Panc1 (cell line): ENCODE results near the gene TECR. TPM values are rescaled to one million over a fixed set of nuclear protein-coding genes. Genes with fewer than 3 reads are reported as not detected.

Experiments used
- ATAC-seq: fragments of 200-7000 bp; cut with Tn5 transposase; 2 replicates; pipeline ENCODE4 v1.9.1; 2020; ENCODE audit warnings: mild to moderate bottlenecking, moderate library complexity
- BruUV-seq: library from RNA; stranded (reverse); fragments of 400-500 nt; replicated peaks from 2 replicates; lab custom pipeline; 2021; lab: Mats Ljungman, UMichigan
- CTCF ChIA-PET: fragments of 300-600 bp; sonication (Branson Sonifier 250); formaldehyde crosslinking; loops from one replicate; lab custom pipeline; 2022; ENCODE audit warnings: antibody characterized with exemption; lab: Charles Lee
- POLR2A ChIA-PET: fragments of 300-600 bp; sonication (Branson Sonifier 250); formaldehyde crosslinking; loops from one replicate; lab custom pipeline; 2022; ENCODE audit warnings: antibody characterized with exemption; lab: Charles Lee
- DNase-seq: peaks from one replicate; pipeline ENCODE4 v3.0.0-alpha.2; 2010; ENCODE audit warnings: low read depth, low spot score
- H3K27ac ChIP-seq: 2 replicates; pipeline ENCODE4 v1.5.1; 2011; ENCODE audit warnings: mild to moderate bottlenecking, low read length, inconsistent platforms
- H3K27me3 ChIP-seq: fragments of 200-500 bp; sonication (Bioruptor generic); 2 replicates; pipeline ENCODE4 v1.6.0; 2014; ENCODE audit warnings: low read length, inconsistent platforms; ENCODE audit not compliant: control insufficient read depth, insufficient read depth
- H3K36me3 ChIP-seq: fragments of 200-500 bp; sonication (Bioruptor generic); 2 replicates; pipeline ENCODE4 v1.5.1; 2014; ENCODE audit warnings: inconsistent platforms, mild to moderate bottlenecking, low read length, moderate library complexity; ENCODE audit not compliant: control insufficient read depth, insufficient read depth
- H3K4me1 ChIP-seq: 2 replicates; pipeline ENCODE4 v1.5.1; 2011; ENCODE audit warnings: inconsistent platforms, mild to moderate bottlenecking, low read length, moderate library complexity; ENCODE audit not compliant: control insufficient read depth, insufficient read depth
- H3K4me3 ChIP-seq, 2 experiments: 2 replicates each; pipeline ENCODE4 v1.5.1; 2011 to 2012; ENCODE audit warnings: low read depth in 2 of 2, low read length in 2 of 2, mild to moderate bottlenecking in 2 of 2, inconsistent platforms in 1 of 2, moderate library complexity in 1 of 2
- H3K9me3 ChIP-seq: fragments of 200-500 bp; sonication (Bioruptor generic); 2 replicates; pipeline ENCODE4 v1.5.1; 2014; ENCODE audit warnings: low read depth, mild to moderate bottlenecking, inconsistent platforms, low read length, moderate library complexity; ENCODE audit not compliant: control insufficient read depth, insufficient read depth
- POLR2AphosphoS5 ChIP-seq: IDR thresholded peaks from 2 replicates; pipeline ENCODE4 v1.6.1; 2012; ENCODE audit warnings: mild to moderate bottlenecking, low read depth, low read length, moderate library complexity
- SIN3A ChIP-seq: IDR thresholded peaks from 2 replicates; pipeline ENCODE4 v1.6.1; 2012; ENCODE audit warnings: low read depth, mild to moderate bottlenecking, low read length, moderate library complexity, borderline replicate concordance; ENCODE audit not compliant: insufficient read depth
- TCF7L2 ChIP-seq: IDR thresholded peaks from 2 replicates; pipeline ENCODE4 v1.6.1; 2011; ENCODE audit warnings: mild to moderate bottlenecking, low read depth, low read length, inconsistent platforms
- in situ Hi-C: cut with HindIII; loops from 2 replicates; pipeline ENCODE4 v1.10.0; 2016; ENCODE audit warnings: low sequenced_read_pairs, low pct_unique_long_range_greater_than_20kb
- intact Hi-C: fragments of 100-400 bp; cut with micrococcal nuclease; formaldehyde crosslinking; loops from one replicate; pipeline ENCODE4 v1.10.0; 2022; ENCODE audit not compliant: unreplicated experiment
- total RNA-seq: library from RNA; stranded (reverse); gene quantifications from one replicate; pipeline ENCODE4 v1.2.1, GENCODE V29; 2021; ENCODE audit not compliant: unreplicated experiment
- TF ChIP-seq, protein P1 (sequence below): fragments of 450-650 bp; IDR thresholded peaks from 2 replicates; pipeline ENCODE4 v1.5.1; 2017; ENCODE audit warnings: mild to moderate bottlenecking
- TF ChIP-seq, protein P2 (sequence below), 2 experiments: IDR thresholded peaks; 2 replicates each; pipeline ENCODE4 v1.6.1; 2011 to 2012; ENCODE audit warnings: low read depth in 2 of 2, control low read depth in 1 of 2, low read length in 1 of 2, mild to moderate bottlenecking in 1 of 2, moderate library complexity in 1 of 2; ENCODE audit not compliant: insufficient read depth in 1 of 2

Gene TECR
- total RNA-seq, 1 experiment from 2014 or later, result 233 TPM

DNA sequence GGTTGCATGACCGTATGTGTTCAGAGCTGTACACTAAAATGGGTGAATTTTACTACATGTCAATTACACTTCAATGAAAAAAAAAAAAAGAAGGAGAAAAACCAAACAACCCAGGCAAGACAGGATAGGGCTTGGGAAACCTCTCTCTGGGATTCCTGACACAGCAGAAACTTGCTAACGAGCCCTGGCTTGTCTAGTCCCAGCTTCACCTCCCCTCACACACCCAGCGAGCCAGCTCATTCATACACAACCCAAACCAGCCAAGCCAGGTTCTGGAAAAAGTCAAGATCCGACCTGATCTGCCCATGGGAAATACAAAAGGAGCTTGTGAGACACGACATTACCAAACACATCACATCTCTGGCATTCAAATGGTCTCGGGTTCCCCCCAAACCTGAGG lies 3.7 kb upstream of the TECR start:
- TF ChIP-seq, protein P1, sequence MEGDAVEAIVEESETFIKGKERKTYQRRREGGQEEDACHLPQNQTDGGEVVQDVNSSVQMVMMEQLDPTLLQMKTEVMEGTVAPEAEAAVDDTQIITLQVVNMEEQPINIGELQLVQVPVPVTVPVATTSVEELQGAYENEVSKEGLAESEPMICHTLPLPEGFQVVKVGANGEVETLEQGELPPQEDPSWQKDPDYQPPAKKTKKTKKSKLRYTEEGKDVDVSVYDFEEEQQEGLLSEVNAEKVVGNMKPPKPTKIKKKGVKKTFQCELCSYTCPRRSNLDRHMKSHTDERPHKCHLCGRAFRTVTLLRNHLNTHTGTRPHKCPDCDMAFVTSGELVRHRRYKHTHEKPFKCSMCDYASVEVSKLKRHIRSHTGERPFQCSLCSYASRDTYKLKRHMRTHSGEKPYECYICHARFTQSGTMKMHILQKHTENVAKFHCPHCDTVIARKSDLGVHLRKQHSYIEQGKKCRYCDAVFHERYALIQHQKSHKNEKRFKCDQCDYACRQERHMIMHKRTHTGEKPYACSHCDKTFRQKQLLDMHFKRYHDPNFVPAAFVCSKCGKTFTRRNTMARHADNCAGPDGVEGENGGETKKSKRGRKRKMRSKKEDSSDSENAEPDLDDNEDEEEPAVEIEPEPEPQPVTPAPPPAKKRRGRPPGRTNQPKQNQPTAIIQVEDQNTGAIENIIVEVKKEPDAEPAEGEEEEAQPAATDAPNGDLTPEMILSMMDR, result no peak
- TF ChIP-seq TCF7L2, result no peak
- TF ChIP-seq POLR2AphosphoS5, result no peak
- TF ChIP-seq SIN3A, result no peak
- in situ Hi-C loops (no loop called here), intact Hi-C loops (no loop called here)
- DNase-seq, result no peak
- H3K27ac ChIP-seq, result peak overlapping the region; percentile 76
- ChIA-PET CTCF (interaction anchor here (1.0 kb wide), 1 partner anchor 21 kb away, joined by 4 read pairs; no protein-coding TSS in a partner anchor), POLR2A (interaction anchor here (0.6 kb wide), 1 partner anchor 8 kb away, joined by 6 read pairs; no protein-coding TSS in a partner anchor)
- peaks cover 17% of the 10 kb centered on the region for H3K4me1 ChIP-seq
- H3K4me3 ChIP-seq, result no peak overlapping the region
- BruUV-seq, result no TSS peak
- H3K9me3 ChIP-seq, result no peaks in the 10 kb centered on the region
- peaks cover 5% of the 10 kb centered on the region; the same call in 1 of the 2 replicates for H3K36me3 ChIP-seq
- ATAC-seq, result no peak
- H3K27me3 ChIP-seq, result no peaks in the 10 kb centered on the region

DNA sequence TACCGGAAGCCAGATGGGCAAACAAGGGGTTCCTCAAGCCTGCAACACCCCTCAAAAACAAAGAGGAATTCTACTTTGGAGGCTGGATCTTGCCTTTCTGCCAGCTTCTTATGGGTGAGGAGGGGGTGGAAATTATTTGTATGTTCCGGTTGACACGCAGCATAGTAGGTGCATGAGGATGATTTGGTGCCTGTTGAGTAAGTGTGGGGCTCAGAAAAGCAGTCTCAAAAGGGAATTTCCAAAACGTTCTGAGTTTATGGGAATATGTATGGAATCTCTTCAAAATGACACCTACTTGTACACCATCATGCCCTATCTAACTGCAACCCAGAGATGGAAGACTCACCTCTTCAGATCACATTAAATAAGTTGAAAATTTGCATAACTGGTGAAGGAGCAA lies 3.0 kb upstream of the TECR start:
- H3K27ac ChIP-seq, result no peak overlapping the region; the same call in 1 of the 2 replicates
- DNase-seq, result no peak
- no peak for TF ChIP-seq POLR2AphosphoS5
- no peak for TF ChIP-seq TCF7L2
- intact Hi-C loops (no loop called here), in situ Hi-C loops (no loop called here)
- no peak for ATAC-seq
- H3K36me3 ChIP-seq, result peaks cover 5% of the 10 kb centered on the region; the same call in 1 of the 2 replicates
- POLR2A ChIA-PET, result no interaction called here
- no TSS peak for BruUV-seq
- peaks cover 20% of the 10 kb centered on the region for H3K4me1 ChIP-seq
- H3K27me3 ChIP-seq, result no peaks in the 10 kb centered on the region
- H3K9me3 ChIP-seq, result no peaks in the 10 kb centered on the region
- no peak overlapping the region for H3K4me3 ChIP-seq
- CTCF ChIA-PET, result interaction anchor here (1.0 kb wide), 1 partner anchor 21 kb away, joined by 4 read pairs; no protein-coding TSS in a partner anchor

DNA sequence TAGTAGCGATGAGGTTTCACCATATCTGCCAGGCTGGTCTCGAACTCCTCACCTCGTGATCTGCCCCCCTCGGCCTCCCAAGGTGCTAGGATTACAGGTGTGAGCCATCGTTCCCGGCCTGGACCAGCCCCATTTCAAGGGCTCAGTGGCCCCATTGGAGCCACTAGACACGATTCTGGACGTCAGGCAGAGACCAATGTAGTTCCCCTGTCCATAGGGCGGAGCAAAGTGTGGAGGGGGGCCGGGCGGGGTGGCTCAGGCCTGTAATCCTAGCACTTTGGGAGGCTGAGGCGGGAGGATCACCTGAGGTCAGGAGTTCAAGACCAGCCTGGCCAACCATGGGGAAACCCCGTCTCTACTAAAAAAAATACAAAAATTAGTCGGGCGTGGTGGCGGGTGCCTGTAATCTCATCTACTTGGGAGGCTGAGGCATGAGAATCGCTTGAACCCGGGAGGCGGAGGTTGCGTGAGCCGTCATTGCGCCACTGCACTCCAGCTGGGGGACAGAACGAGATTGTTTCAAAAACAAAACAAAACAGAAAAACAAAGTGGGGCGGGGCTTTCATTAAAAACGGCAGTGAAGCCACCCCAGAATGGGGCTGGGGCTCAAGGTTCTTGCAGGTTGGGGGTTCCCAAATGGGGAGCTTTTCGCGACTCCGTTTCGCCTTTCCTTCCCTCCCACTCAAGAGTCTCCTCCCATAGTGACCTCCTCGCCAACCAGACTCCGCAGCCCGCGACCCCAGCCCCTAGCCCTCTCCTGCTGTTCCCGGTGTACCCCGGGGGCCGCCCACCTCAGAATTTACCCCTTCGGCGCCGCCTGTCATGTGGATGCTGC lies 758 bp upstream of the TECR start:
- Histone ChIP-seq H3K9me3 (no peaks in the 10 kb centered on the region), H3K27ac (peak overlapping the region; percentile 69), H3K27me3 (no peaks in the 10 kb centered on the region), H3K4me1 (peaks cover 23% of the 10 kb centered on the region), H3K4me3 (peak overlapping the region; percentile 65 to 73), H3K36me3 (peaks cover 5% of the 10 kb centered on the region; the same call in 1 of the 2 replicates)
- in situ Hi-C loops, result no loop called here
- ChIA-PET POLR2A (interaction anchor here (0.6 kb wide), 1 partner anchor 1741 kb away, joined by 3 read pairs; no protein-coding TSS in a partner anchor), CTCF (interaction anchor here (0.7 kb wide), 1 partner anchor 755 kb away, joined by 6 read pairs; no protein-coding TSS in a partner anchor)
- no peak for DNase-seq
- BruUV-seq, result no TSS peak
- ATAC-seq, result no peak
- intact Hi-C loops, result no loop called here
- TF ChIP-seq SIN3A, result no peak
- TF ChIP-seq, protein P2, sequence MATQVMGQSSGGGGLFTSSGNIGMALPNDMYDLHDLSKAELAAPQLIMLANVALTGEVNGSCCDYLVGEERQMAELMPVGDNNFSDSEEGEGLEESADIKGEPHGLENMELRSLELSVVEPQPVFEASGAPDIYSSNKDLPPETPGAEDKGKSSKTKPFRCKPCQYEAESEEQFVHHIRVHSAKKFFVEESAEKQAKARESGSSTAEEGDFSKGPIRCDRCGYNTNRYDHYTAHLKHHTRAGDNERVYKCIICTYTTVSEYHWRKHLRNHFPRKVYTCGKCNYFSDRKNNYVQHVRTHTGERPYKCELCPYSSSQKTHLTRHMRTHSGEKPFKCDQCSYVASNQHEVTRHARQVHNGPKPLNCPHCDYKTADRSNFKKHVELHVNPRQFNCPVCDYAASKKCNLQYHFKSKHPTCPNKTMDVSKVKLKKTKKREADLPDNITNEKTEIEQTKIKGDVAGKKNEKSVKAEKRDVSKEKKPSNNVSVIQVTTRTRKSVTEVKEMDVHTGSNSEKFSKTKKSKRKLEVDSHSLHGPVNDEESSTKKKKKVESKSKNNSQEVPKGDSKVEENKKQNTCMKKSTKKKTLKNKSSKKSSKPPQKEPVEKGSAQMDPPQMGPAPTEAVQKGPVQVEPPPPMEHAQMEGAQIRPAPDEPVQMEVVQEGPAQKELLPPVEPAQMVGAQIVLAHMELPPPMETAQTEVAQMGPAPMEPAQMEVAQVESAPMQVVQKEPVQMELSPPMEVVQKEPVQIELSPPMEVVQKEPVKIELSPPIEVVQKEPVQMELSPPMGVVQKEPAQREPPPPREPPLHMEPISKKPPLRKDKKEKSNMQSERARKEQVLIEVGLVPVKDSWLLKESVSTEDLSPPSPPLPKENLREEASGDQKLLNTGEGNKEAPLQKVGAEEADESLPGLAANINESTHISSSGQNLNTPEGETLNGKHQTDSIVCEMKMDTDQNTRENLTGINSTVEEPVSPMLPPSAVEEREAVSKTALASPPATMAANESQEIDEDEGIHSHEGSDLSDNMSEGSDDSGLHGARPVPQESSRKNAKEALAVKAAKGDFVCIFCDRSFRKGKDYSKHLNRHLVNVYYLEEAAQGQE (IDR thresholded peaks at IDR 0.05; ENCODE audit: insufficient read depth in 1 of 2, low read depth in 2 of 2, low read length in 1 of 2), result no peak
- TF ChIP-seq TCF7L2, result no peak
- no peak for TF ChIP-seq POLR2AphosphoS5
- TF ChIP-seq, protein P1, result no peak
